ENCODE measurements around the gene PTGDR.

DNA sequence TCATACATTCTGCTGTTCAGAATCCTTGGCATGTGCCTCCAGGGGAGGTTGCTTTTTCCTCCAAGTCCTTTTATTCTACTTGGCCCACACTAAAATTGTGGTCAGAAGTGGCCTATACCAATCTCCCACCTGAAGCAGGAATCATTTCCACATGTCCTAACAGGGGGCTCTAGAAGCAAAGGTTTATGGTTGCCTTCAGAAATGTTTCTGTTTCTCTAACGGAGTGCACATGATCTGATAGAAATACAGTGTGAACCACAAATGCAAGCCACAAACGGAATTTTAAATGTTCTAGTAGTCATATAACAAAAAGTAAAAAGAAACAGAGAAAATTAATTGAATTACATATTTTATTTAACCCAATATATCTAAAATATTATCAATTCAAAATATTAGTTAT is 50.6 kb downstream of the PTGDR start:
- no peak for TF ChIP-seq CTCF (IDR thresholded peaks at IDR 0.05)
- TF ChIP-seq POLR2A (IDR thresholded peaks at IDR 0.05), result no peak
